IPS-15b (cell line): Measurements from ENCODE around the gene NINL.
"Not testable (repeated sequence)": the region's sequence is repeated elsewhere in the genome, so short reads cannot be mapped to it uniquely, and the experiment has no call there.

Source experiments
- H3K27me3 ChIP-seq: one replicate; pipeline ENCODE4 v1.6.1; 2013; ENCODE audit warnings: low read length; ENCODE audit not compliant: control insufficient read depth, insufficient read depth
- H3K36me3 ChIP-seq: one replicate; pipeline ENCODE4 v1.6.1; 2013; ENCODE audit warnings: low read length; ENCODE audit not compliant: control insufficient read depth, insufficient read depth
- H3K4me1 ChIP-seq: one replicate; pipeline ENCODE4 v1.6.1; 2013; ENCODE audit warnings: mild to moderate bottlenecking, low read length; ENCODE audit not compliant: control insufficient read depth, insufficient read depth
- H3K4me3 ChIP-seq: one replicate; pipeline ENCODE4 v1.5.1; 2013; ENCODE audit warnings: low read depth, low read length
- H3K9ac ChIP-seq: one replicate; pipeline ENCODE4 v1.6.1; 2013; ENCODE audit warnings: low read depth, mild to moderate bottlenecking, low read length
- H3K9me3 ChIP-seq: one replicate; pipeline ENCODE4 v1.6.1; 2013; ENCODE audit warnings: mild to moderate bottlenecking, low read length; ENCODE audit not compliant: control insufficient read depth, insufficient read depth

Gene NINL

GRCh38 chr20:25504366-25505135 lies 80.8 kb downstream of the NINL start:
- Histone ChIP-seq H3K36me3 (peaks cover 17% of the 10 kb centered on the region), H3K9ac (no peak overlapping the region), H3K9me3 (no peaks in the 10 kb centered on the region), H3K4me3 (no peak overlapping the region), H3K4me1 (no peaks in the 10 kb centered on the region), H3K27me3 (no peaks in the 10 kb centered on the region)

GRCh38 chr20:25503936-25504335 lies 81.4 kb downstream of the NINL start:
- Histone ChIP-seq H3K4me3 (no peak overlapping the region), H3K9me3 (no peaks in the 10 kb centered on the region), H3K4me1 (no peaks in the 10 kb centered on the region), H3K27me3 (no peaks in the 10 kb centered on the region), H3K36me3 (peaks cover 12% of the 10 kb centered on the region), H3K9ac (no peak overlapping the region)

- H3K4me3 ChIP-seq, H3K9me3 ChIP-seq, H3K4me1 ChIP-seq, H3K9ac ChIP-seq, H3K27me3 ChIP-seq: not testable (repeated sequence)
- peaks cover 14% of the 10 kb centered on the region for H3K36me3 ChIP-seq
Observed at GRCh38 chr20:25503051-25503639, 82.2 kb downstream of the NINL start.

DNA sequence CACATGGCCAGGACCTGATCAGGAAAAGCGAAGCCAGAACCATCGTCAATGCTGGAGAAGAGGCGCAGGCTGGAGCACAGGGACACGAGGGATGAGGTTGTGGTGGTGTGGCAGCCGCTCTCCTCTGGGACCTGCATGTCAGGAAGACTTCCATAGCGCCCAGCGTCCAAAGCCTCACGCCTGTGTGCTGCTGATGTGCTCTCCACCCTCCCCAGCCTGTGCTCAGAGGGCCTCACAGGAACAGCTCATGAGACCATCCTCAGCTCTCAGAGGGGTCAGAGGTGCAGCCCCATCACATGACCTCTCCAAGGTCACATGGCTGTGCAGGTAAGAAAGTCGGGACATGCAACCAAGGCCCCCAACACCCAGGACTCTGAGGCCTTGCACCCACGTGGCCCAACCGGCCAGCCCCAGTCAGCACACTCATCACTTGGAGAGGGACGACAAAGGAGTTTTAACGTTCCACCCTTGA lies 84.4 kb downstream of the NINL start:
- Histone ChIP-seq H3K9ac (no peak overlapping the region), H3K4me1 (no peaks in the 10 kb centered on the region), H3K36me3 (peaks cover 17% of the 10 kb centered on the region), H3K9me3 (no peaks in the 10 kb centered on the region), H3K4me3 (no peak overlapping the region), H3K27me3 (no peaks in the 10 kb centered on the region)

DNA sequence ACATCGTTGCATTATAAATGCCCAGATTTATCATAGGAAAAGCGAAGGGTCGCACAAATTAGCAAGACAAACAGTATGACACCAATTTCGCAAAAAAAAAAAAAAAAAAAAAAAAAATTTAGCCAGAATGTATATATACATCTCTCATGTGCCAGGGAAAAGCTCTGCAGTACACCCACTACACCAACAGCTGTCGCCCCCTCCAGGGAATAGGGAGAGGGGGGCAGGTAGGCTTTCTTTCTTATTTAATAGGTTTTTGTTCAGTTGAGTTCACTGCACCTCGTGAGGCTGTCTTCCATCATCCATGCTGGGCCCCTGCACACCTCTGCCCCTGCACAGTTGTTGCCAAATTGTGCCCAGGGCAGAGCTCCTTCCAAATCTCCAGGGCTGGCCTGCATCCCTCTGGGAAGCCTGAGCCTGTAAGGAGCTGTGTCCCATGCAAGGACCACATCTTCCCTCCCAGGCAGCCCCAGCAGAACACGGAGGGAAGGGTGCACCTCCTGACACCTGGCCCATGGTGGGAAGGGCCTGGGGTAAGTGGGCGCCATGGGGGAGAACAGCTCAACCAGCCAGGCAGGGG lies 85.4 kb downstream of the NINL start:
- H3K27me3 ChIP-seq: no peaks in the 10 kb centered on the region
- H3K4me1 ChIP-seq: no peaks in the 10 kb centered on the region
- H3K9me3 ChIP-seq: no peaks in the 10 kb centered on the region
- H3K9ac ChIP-seq: no peak overlapping the region
- H3K4me3 ChIP-seq: no peak overlapping the region
- peaks cover 17% of the 10 kb centered on the region for H3K36me3 ChIP-seq

DNA sequence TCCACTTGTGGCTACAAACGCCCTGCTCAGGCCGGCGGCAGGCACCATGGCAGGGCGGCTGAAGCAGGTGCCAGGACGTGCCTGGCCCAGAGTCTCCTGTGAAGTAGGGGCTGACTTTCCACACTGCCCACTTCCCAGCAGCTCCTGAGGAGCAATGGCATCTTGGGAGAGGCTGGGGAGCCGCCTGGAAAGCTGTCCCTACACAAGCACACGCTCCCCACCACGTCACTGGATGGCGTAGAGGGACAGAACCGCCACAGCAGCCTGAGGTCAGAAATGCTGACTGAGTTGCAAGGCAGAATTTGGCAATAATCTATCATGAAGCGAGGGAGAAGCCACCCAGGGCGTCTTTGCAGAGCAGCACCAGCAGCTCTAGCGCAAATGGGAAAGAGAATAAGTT lies 86.3 kb downstream of the NINL start:
- Histone ChIP-seq H3K36me3 (peaks cover 17% of the 10 kb centered on the region), H3K4me1 (no peaks in the 10 kb centered on the region), H3K4me3 (no peak overlapping the region), H3K9me3 (no peaks in the 10 kb centered on the region), H3K9ac (no peak overlapping the region), H3K27me3 (no peaks in the 10 kb centered on the region)

DNA sequence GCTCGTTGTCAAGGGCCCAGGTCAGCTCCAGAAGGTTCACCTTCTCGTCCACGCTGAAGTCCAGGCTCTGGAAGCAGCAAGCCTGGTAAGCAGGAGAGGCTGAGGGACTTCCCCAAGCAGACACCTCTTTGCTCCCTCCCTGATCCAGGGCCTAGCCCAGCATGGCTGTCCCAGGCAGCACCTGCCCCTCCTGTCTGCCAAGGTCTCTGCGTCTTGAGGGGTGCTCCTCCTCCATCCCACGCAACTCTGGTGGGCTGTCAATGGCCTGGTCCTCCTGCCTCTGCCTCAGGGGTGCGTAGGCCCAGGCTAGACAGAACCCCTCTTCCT lies 87.1 kb downstream of the NINL start:
- Histone ChIP-seq H3K36me3 (peaks cover 12% of the 10 kb centered on the region), H3K4me3 (no peak overlapping the region), H3K9ac (no peak overlapping the region), H3K27me3 (no peaks in the 10 kb centered on the region), H3K4me1 (no peaks in the 10 kb centered on the region), H3K9me3 (no peaks in the 10 kb centered on the region)

DNA sequence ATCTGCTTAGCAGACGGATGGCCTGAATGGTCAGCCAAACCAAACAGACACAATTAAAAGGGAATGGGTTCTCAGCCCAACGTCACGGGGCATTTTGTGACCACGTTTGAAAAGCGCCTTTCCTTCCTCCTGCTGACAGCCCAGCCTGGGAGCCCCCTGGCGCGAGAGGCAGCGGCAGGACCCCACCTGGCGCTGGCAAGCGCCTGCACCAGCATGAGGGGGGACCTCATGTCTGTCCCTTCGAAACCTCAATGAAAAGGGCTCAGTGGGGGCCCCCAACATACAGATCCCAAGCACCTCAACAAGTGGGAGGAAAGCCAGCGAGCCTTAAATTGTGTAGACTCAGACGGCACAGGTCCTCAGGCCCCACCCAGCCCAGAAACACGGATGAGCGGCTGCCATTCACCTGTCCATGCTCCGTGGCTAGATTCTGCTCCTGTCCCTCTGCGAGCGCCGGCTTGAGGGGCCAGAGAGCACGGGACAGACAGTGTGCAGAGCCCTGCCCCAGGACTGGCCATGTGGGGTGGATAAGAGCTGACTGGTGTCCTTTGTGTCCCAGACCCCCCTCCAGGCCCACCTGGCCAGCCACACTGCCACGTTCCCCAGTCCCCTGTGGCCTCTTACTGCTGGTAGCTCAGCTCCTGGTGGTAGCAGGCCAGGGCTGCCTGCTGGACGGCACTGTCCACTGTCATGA lies 87.6 kb downstream of the NINL start:
- H3K4me1 ChIP-seq: no peaks in the 10 kb centered on the region
- H3K9ac ChIP-seq: no peak overlapping the region
- H3K4me3 ChIP-seq: no peak overlapping the region
- H3K27me3 ChIP-seq: no peaks in the 10 kb centered on the region
- no peaks in the 10 kb centered on the region for H3K9me3 ChIP-seq
- peaks cover 16% of the 10 kb centered on the region for H3K36me3 ChIP-seq

- Histone ChIP-seq H3K4me3 (no peak overlapping the region), H3K9me3 (no peaks in the 10 kb centered on the region), H3K27me3 (no peaks in the 10 kb centered on the region), H3K9ac (no peak overlapping the region), H3K36me3 (peaks cover 14% of the 10 kb centered on the region), H3K4me1 (no peaks in the 10 kb centered on the region)
Observed at GRCh38 chr20:25496968-25497401, 88.3 kb downstream of the NINL start.

DNA sequence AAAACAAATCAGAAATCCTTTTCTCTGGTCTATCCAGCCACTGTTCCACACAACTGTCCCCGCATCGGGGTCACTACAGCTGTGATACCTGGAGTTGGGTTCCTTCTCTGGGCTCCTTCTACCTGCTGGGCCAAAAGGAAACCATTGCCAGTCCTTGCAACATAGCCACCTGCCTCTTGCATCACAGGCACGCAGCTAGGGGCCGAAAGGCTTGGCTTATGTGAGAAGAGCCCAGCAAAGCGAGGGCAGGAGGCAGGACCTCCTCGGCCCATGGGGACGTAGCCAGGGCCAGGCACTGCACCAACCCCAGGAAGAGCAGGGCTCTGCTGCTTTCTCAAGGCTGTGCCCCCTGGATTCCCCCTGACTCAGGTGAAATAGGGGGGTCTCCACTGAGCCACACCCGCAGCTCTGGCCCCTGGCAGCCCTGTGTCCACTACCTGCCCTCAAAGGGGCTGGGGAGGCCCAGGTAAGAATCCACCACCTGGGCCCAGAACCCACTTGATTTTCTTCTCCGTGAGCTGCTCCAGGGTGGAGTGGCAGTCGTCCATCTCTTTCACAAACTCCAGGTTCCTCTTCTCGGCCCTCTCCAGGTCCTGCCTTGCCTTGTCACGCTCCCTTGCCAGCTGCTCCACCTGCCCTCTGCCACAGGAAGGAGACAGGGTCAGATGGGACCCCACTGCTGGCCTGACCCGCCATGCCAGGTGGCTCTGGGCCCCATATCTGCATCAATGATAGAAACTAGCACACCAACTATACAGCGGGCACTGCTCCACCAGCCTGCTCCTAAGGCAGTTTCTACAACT lies 89.0 kb downstream of the NINL start:
- Histone ChIP-seq H3K4me3 (no peak overlapping the region), H3K9me3 (no peaks in the 10 kb centered on the region), H3K36me3 (peaks cover 18% of the 10 kb centered on the region), H3K27me3 (no peaks in the 10 kb centered on the region), H3K4me1 (no peaks in the 10 kb centered on the region), H3K9ac (no peak overlapping the region)

DNA sequence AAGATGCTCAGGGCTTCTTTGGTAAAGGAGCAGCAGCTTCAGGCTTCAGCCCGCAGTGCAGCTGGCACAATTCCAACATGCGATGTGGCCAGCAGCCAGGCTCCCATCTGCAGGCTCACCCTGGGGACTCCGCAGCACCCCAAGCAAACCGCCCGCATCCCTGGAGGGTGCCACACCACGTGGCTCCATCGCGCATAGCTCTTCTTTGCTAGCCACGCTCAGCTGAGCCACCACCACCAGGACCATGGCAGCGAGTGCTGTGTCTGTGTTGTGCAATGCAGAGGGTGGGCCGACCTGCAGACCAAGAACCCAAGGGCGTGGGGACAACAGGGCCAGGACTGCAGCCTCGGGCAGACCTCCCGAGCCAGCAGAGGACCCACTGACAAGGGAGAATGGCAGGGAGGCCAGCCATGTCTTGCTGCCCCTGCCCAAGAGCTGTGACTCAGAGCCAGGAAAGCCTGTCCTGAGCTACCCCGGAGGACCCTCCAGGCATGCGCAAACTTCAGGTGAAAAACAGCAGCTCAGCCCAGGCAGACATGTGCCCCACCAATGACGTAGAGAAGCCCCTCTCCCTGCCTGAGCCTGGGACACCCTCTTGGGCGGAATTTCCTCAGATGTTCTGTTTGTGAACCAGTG lies 90.0 kb downstream of the NINL start:
- no peaks in the 10 kb centered on the region for H3K4me1 ChIP-seq
- no peak overlapping the region for H3K9ac ChIP-seq
- no peaks in the 10 kb centered on the region for H3K27me3 ChIP-seq
- no peak overlapping the region for H3K4me3 ChIP-seq
- no peaks in the 10 kb centered on the region for H3K9me3 ChIP-seq
- H3K36me3 ChIP-seq: peaks cover 21% of the 10 kb centered on the region
